ENCODE data around the gene PAX3. TPM values are rescaled to one million over a fixed set of nuclear protein-coding genes. Genes with fewer than 3 reads are reported as not detected.
A peak's percentile ranks its signal among the peaks of the same experiment; 100 is the strongest.

The PAX3 gene
- polyA plus RNA-seq, 3 donors = not detected

GRCh38 chr2:222298001-222298310 is 842 bp downstream of the PAX3 start:
- no peak for TF ChIP-seq CTCF (IDR thresholded peaks at IDR 0.05)
- peak overlapping the region; percentile 75 to 96 for H3K4me3 Mint-ChIP-seq

GRCh38 chr2:222297600-222297935 is 1.2 kb downstream of the PAX3 start:
- H4K20me1 ChIP-seq (ENCODE audit: insufficient read depth, low read length) = no peaks in the 10 kb centered on the region
- peaks cover 28 to 34% of the 10 kb centered on the region in 2 donors for H3K36me3 Mint-ChIP-seq
- H3K9me3 ChIP-seq (replicated peaks in 1 of 2; ENCODE audit: control insufficient read depth in 1 of 2, insufficient read depth in 1 of 2, low read length in 2 of 2) = peaks cover 42 to 89% of the 10 kb centered on the region in 2 donors
- H3K79me2 ChIP-seq (ENCODE audit: insufficient read depth, low read length) = no peaks in the 10 kb centered on the region
- H3K27ac Mint-ChIP-seq = no peak overlapping the region
- peaks cover 77 to 84% of the 10 kb centered on the region in 2 donors for H3K4me1 ChIP-seq (ENCODE audit: control insufficient read depth in 1 of 2, insufficient read depth in 2 of 2, low read length in 2 of 2)
- 11% methylated on average over 4 of the region's 6 CpGs for WGBS (ENCODE audit: insufficient coverage)
- H3K27ac ChIP-seq (ENCODE audit: low read depth in 1 of 2, low read length in 2 of 2) = no peak overlapping the region
- no peak overlapping the region for H2AFZ ChIP-seq (ENCODE audit: insufficient read depth, low read depth, low read length, poor library complexity, severe bottlenecking)
- peak overlapping the region in 1 of 2 donors; percentile 96 for H3K4me3 Mint-ChIP-seq
- no peak for TF ChIP-seq CTCF (IDR thresholded peaks at IDR 0.05)
- H3K9me3 Mint-ChIP-seq = peaks cover 15 to 85% (median 77%) of the 10 kb centered on the region in 7 donors
- no peak for DNase-seq
- peaks cover 100% of the 10 kb centered on the region in 3 donors for H3K27me3 Mint-ChIP-seq (ENCODE audit: low read depth in 3 of 3)
- intact Hi-C loops (cut with micrococcal nuclease) = no loop called here
- peaks cover 96 to 100% of the 10 kb centered on the region in 2 donors for H3K27me3 ChIP-seq (ENCODE audit: control insufficient read depth in 2 of 2, insufficient read depth in 2 of 2, low read length in 2 of 2)
- no peak overlapping the region for H3K9ac ChIP-seq (ENCODE audit: insufficient read depth, low read length, poor library complexity, severe bottlenecking)
- no peaks in the 10 kb centered on the region for H3K36me3 ChIP-seq (replicated peaks in 1 of 2; ENCODE audit: control insufficient read depth in 1 of 2, insufficient read depth in 2 of 2, low read length in 2 of 2)
- H3K4me3 ChIP-seq (replicated peaks in 1 of 3; ENCODE audit: low read depth in 2 of 3, low read length in 3 of 3) = peak overlapping the region in 1 of 3 experiments; percentile 79
- peak overlapping the region; percentile 58 for H3K4me2 ChIP-seq (replicated peaks; ENCODE audit: extremely low read depth, low read length, poor library complexity, severe bottlenecking)
- H3K4me1 Mint-ChIP-seq = peaks cover 83% of the 10 kb centered on the region

More at GRCh38 chr2:222298001-222298310, 842 bp downstream of the PAX3 start:
- whole genome bisulfite sequencing (ENCODE audit: insufficient coverage) = 8% methylated on average over 6 of the region's 16 CpGs
- H3K9me3 ChIP-seq (replicated peaks in 1 of 2; ENCODE audit: control insufficient read depth in 1 of 2, insufficient read depth in 1 of 2, low read length in 2 of 2) = peaks cover 45 to 90% of the 10 kb centered on the region in 2 donors
- no peak for DNase-seq
- intact Hi-C loops (cut with micrococcal nuclease) = no loop called here
- H3K27me3 Mint-ChIP-seq (ENCODE audit: low read depth in 3 of 3) = peaks cover 100% of the 10 kb centered on the region in 3 donors
- H2AFZ ChIP-seq (ENCODE audit: insufficient read depth, low read depth, low read length, poor library complexity, severe bottlenecking) = peak overlapping the region; percentile 57
- peaks cover 32 to 38% of the 10 kb centered on the region in 2 donors for H3K36me3 Mint-ChIP-seq
- H3K79me2 ChIP-seq (ENCODE audit: insufficient read depth, low read length) = no peaks in the 10 kb centered on the region
- peak overlapping the region; percentile 58 for H3K4me2 ChIP-seq (replicated peaks; ENCODE audit: extremely low read depth, low read length, poor library complexity, severe bottlenecking)
- H3K27me3 ChIP-seq (ENCODE audit: control insufficient read depth in 2 of 2, insufficient read depth in 2 of 2, low read length in 2 of 2) = peaks cover 96 to 100% of the 10 kb centered on the region in 2 donors
- H3K4me1 ChIP-seq (ENCODE audit: control insufficient read depth in 1 of 2, insufficient read depth in 2 of 2, low read length in 2 of 2) = peaks cover 79 to 88% of the 10 kb centered on the region in 2 donors
- H3K36me3 ChIP-seq (replicated peaks in 1 of 2; ENCODE audit: control insufficient read depth in 1 of 2, insufficient read depth in 2 of 2, low read length in 2 of 2) = no peaks in the 10 kb centered on the region
- no peak overlapping the region for H3K27ac Mint-ChIP-seq
- no peak overlapping the region for H3K27ac ChIP-seq (ENCODE audit: low read depth in 1 of 2, low read length in 2 of 2)
- H4K20me1 ChIP-seq (ENCODE audit: insufficient read depth, low read length) = no peaks in the 10 kb centered on the region
- no peak overlapping the region for H3K9ac ChIP-seq (ENCODE audit: insufficient read depth, low read length, poor library complexity, severe bottlenecking)
- H3K4me1 Mint-ChIP-seq = peaks cover 87% of the 10 kb centered on the region
- H3K9me3 Mint-ChIP-seq = peaks cover 19 to 89% (median 79%) of the 10 kb centered on the region in 7 donors
- H3K4me3 ChIP-seq (replicated peaks in 1 of 3; ENCODE audit: low read depth in 2 of 3, low read length in 3 of 3) = peak overlapping the region in 1 of 3 experiments; percentile 62

Measured in CD14-positive monocyte (primary cell).